ENCODE results near the gene UBL4B.

Gene UBL4B

GRCh38 chr1:110114173-110114572, 1.9 kb downstream of the UBL4B start:
- TF ChIP-seq CTCF (IDR thresholded peaks at IDR 0.05; ENCODE audit: low read length, missing control alignments) = no peak
- no peak overlapping the region for H3K4me3 ChIP-seq (replicated peaks; ENCODE audit: low read depth, low read length)
- DNase-seq (ENCODE audit: low read depth) = no peak

GRCh38 chr1:110114784-110115183, 2.5 kb downstream of the UBL4B start:
- DNase-seq (ENCODE audit: low read depth) = no peak
- no peak for TF ChIP-seq CTCF (IDR thresholded peaks at IDR 0.05; ENCODE audit: low read length, missing control alignments)
- H3K4me3 ChIP-seq (replicated peaks; ENCODE audit: low read depth, low read length) = no peak overlapping the region

- no peak overlapping the region for H3K4me3 ChIP-seq (replicated peaks; ENCODE audit: low read depth, low read length)
- no peak for DNase-seq (ENCODE audit: low read depth)
- TF ChIP-seq CTCF (IDR thresholded peaks at IDR 0.05; ENCODE audit: low read length, missing control alignments) = no peak
Observed at GRCh38 chr1:110118636-110119396, 6.6 kb downstream of the UBL4B start.

GRCh38 chr1:110119843-110120242, 7.6 kb downstream of the UBL4B start:
- no peak for TF ChIP-seq CTCF (IDR thresholded peaks at IDR 0.05; ENCODE audit: low read length, missing control alignments)
- DNase-seq (ENCODE audit: low read depth) = no peak
- H3K4me3 ChIP-seq (replicated peaks; ENCODE audit: low read depth, low read length) = no peak overlapping the region

- DNase-seq (ENCODE audit: low read depth) = no peak
- H3K4me3 ChIP-seq (replicated peaks; ENCODE audit: low read depth, low read length) = no peak overlapping the region
- no peak for TF ChIP-seq CTCF (IDR thresholded peaks at IDR 0.05; ENCODE audit: low read length, missing control alignments)
Observed at GRCh38 chr1:110120960-110121561, 8.8 kb downstream of the UBL4B start.

- TF ChIP-seq CTCF (IDR thresholded peaks at IDR 0.05; ENCODE audit: low read length, missing control alignments) = no peak
- no peak overlapping the region for H3K4me3 ChIP-seq (replicated peaks; ENCODE audit: low read depth, low read length)
- no peak for DNase-seq (ENCODE audit: low read depth)
Observed at GRCh38 chr1:110123224-110123623, 11.0 kb downstream of the UBL4B start.

- H3K4me3 ChIP-seq (replicated peaks; ENCODE audit: low read depth, low read length) = no peak overlapping the region
- TF ChIP-seq CTCF (IDR thresholded peaks at IDR 0.05; ENCODE audit: low read length, missing control alignments) = no peak
- DNase-seq (ENCODE audit: low read depth) = no peak
Observed at GRCh38 chr1:110125810-110126209, 13.6 kb downstream of the UBL4B start.

All from fibroblast of pulmonary artery (primary cell).